ENCODE data around the gene PAFAH1B2. TPM values are rescaled to one million over a fixed set of nuclear protein-coding genes. Genes with fewer than 3 reads are reported as not detected.

The PAFAH1B2 gene, protein sequence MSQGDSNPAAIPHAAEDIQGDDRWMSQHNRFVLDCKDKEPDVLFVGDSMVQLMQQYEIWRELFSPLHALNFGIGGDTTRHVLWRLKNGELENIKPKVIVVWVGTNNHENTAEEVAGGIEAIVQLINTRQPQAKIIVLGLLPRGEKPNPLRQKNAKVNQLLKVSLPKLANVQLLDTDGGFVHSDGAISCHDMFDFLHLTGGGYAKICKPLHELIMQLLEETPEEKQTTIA
- total RNA-seq (10 to 100 TPM; 61.6 to 64.2 TPM), polyA plus RNA-seq (10 to 100 TPM; 16.4 to 23.7 TPM)

DNA sequence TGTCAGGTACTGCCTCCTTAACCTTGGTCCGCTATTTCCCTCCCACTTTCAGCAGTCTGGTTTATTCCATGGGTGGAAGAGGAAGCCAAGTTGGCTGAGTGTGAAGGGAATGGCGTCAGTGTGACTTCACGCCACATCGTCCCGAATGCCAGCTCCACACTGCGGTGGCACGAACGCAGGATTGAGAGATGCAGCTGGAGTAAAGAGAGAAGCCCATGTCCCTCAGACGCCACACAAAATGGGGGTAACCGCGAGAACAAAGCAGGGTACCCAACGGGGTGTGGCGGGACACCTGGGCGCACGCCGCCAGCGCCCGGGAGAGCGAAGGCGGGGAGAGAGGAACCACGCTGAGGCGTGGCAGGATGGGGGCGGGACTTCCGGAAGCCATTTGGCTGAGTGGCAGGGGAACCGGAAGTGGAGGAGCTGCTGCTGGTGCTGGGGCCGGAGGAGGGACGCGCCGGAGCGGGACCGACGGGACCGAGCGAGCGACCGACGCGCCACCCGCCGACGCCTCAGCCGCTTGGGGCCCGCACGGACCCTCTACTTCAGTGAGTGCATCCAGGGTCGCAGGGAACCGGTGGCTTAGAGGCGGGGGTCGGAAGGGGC lies at the start of gene PAFAH1B2:
Gene PAFAH1B2 (plus strand): TSS at position 417 of the 606 bp plus-strand sequence. CDS start 8,161 bp downstream, outside the sequence.
- DNase-seq, result peak; percentile 94 to 95 (median 94)
- H3K27me3 Mint-ChIP-seq, result peaks cover 2 to 6% of the 10 kb centered on the region in 2 donors
- H3K27ac ChIP-seq (ENCODE audit: low read depth, low read length), result peak within 1 kb of the TSS; percentile 70
- H3K4me3 Mint-ChIP-seq, result peak within 1 kb of the TSS; percentile 97 to 100 (median 99)
- ChIA-PET POLR2A (ENCODE audit: partially characterized antibody) (interaction anchor here (1.0 to 5.9 kb wide), 17 partner anchors 10 to 1751 kb away, joined by 3 to 75 read pairs (median 4); partner anchors contain the start of genes BUD13, CEP164, PCSK7 and RNF214), CTCF (ENCODE audit: partially characterized antibody) (interaction anchor here (0.9 to 5.8 kb wide), 6 partner anchors 36 to 412 kb away, joined by 3 to 41 read pairs (median 4); partner anchors contain the start of gene SIDT2)
- no peaks in the 10 kb centered on the region for H3K9me3 ChIP-seq (ENCODE audit: control insufficient read depth in 1 of 2, low read length in 2 of 2)
- no peaks in the 10 kb centered on the region for H3K9me3 Mint-ChIP-seq
- peak within 1 kb of the TSS; percentile 92 to 99 (median 98) for H3K27ac Mint-ChIP-seq
- intact Hi-C loops (cut with micrococcal nuclease), result loop anchor here (1.0 to 5.0 kb wide), 4 partner anchors 34 to 1958 kb away; partner anchors contain the start of genes DPAGT1, PCSK7, RNF214 and SIDT2
- peaks cover 33 to 56% (median 44%) of the 10 kb centered on the region in 4 donors for H3K4me1 Mint-ChIP-seq
- H3K36me3 Mint-ChIP-seq, result peaks cover 10 to 30% of the 10 kb centered on the region in 2 donors
- peaks cover 4% of the 10 kb centered on the region for H3K36me3 ChIP-seq (ENCODE audit: insufficient read depth, low read length)
- peak within 1 kb of the TSS; percentile 68 to 93 for H3K4me3 ChIP-seq (ENCODE audit: low read length in 2 of 2)
- H3K27me3 ChIP-seq (ENCODE audit: insufficient read depth, low read length), result no peaks in the 10 kb centered on the region
- peaks cover 46% of the 10 kb centered on the region for H3K4me1 ChIP-seq (ENCODE audit: insufficient read depth, low read length)

DNA sequence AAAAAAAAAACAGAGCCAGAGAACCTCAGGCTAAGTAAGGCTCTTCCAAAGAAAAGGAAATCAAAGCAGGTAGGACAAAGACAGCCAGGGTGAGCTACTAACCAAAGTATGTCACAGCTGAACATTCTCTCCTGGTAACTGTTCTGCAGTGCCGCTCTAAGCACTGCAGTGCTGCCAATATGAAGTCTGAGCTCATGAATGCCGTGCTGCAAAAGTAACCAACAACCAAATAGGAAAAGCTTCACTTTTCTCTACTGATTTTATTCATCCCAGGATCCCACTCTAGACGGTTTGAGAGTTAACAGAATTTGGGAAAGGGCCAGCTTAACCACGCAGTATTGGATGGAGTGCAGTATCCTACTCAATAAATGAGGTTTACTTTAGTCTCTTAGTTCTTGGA lies 49.3 kb upstream of the PAFAH1B2 start:
- Histone ChIP-seq H3K9me3 (ENCODE audit: control insufficient read depth in 1 of 2, low read length in 2 of 2) (no peaks in the 10 kb centered on the region), H3K36me3 (ENCODE audit: insufficient read depth, low read length) (no peaks in the 10 kb centered on the region), H3K27ac (ENCODE audit: low read depth, low read length) (peak overlapping the region; percentile 98), H3K4me1 (ENCODE audit: insufficient read depth, low read length) (peaks cover 75% of the 10 kb centered on the region), H3K27me3 (ENCODE audit: insufficient read depth, low read length) (no peaks in the 10 kb centered on the region), H3K4me3 (ENCODE audit: low read length in 2 of 2) (peak overlapping the region in 1 of 2 donors; percentile 79)
- Mint-ChIP-seq H3K27ac (peak overlapping the region; percentile 96 to 99 (median 99)), H3K36me3 (peaks cover 11 to 33% of the 10 kb centered on the region in 2 donors), H3K4me1 (peaks cover 57 to 89% (median 71%) of the 10 kb centered on the region in 4 donors), H3K9me3 (peaks cover 0 to 4% (median 0%) of the 10 kb centered on the region in 8 donors), H3K4me3 (peak overlapping the region; percentile 95 to 100 (median 97)), H3K27me3 (peaks cover 0 to 2% of the 10 kb centered on the region in 2 donors)
- POLR2A ChIA-PET (ENCODE audit: partially characterized antibody), result interaction anchor here (0.7 to 2.2 kb wide), 10 partner anchors 15 to 241 kb away, joined by 3 to 17 read pairs (median 4); partner anchors contain the start of genes RNF214 and SIDT2
- CTCF ChIA-PET (ENCODE audit: partially characterized antibody), result interaction anchor here (0.7 to 7.2 kb wide), 8 partner anchors 11 to 304 kb away, joined by 3 to 38 read pairs (median 6); no protein-coding TSS in a partner anchor
- intact Hi-C loops (cut with micrococcal nuclease), result loop anchor here (5.0 kb wide), 4 partner anchors 48 to 322 kb away; partner anchors contain the start of genes BUD13 and PAFAH1B2
- peak in 1 of 5 donors; percentile 25 for DNase-seq

DNA sequence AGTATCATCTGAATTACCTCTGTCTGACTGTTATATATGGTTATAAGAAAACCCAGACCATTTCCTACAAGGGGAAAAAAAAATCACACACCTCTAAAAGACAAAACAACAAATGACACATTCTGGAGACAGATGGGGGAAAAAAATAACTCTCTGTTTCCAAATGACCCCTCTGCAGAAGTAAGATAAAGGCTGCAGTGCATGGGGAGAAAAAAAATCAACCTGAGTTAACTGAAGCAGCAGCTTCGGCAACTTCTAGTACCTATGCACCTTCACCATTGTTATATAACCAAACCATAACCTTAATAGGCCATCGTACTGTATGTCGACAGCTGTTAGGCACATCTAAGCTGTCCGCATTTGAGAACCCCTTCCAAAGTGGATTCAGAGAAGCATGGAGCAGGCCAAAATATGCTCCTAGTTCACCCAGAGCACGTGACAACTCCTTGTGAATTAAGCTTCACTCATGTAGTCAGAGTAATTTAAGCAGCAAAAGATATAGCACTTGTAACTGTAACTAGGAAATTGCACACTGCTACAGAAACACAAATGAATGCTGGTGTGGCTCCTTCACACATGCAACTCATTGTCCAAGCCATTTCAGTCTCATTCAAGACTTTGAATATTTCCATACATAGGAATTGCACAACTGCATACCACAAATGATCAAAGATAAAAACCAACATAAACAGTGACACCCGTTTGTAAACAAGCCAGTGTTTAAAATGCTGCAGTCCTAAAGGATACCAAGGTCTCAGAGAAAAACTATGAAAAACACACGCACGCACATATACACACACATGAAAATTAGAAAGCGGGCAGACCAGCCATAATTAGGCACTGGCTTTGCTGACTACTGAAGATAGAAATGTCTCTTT lies 48.6 kb upstream of the PAFAH1B2 start:
- H3K36me3 Mint-ChIP-seq, result peaks cover 11 to 28% of the 10 kb centered on the region in 2 donors
- H3K4me3 Mint-ChIP-seq, result peak overlapping the region; percentile 95 to 100 (median 97)
- Histone ChIP-seq H3K27ac (ENCODE audit: low read depth, low read length) (peak overlapping the region; percentile 98), H3K4me1 (ENCODE audit: insufficient read depth, low read length) (peaks cover 68% of the 10 kb centered on the region), H3K9me3 (ENCODE audit: control insufficient read depth in 1 of 2, low read length in 2 of 2) (no peaks in the 10 kb centered on the region), H3K27me3 (ENCODE audit: insufficient read depth, low read length) (no peaks in the 10 kb centered on the region), H3K36me3 (ENCODE audit: insufficient read depth, low read length) (no peaks in the 10 kb centered on the region), H3K4me3 (ENCODE audit: low read length in 2 of 2) (peak overlapping the region; percentile 79 to 86)
- peak; percentile 43 to 48 (median 46) for DNase-seq
- POLR2A ChIA-PET (ENCODE audit: partially characterized antibody), result interaction anchor here (0.6 to 3.9 kb wide), 11 partner anchors 16 to 308 kb away, joined by 3 to 37 read pairs (median 4); partner anchors contain the start of gene SIDT2
- H3K9me3 Mint-ChIP-seq, result peaks cover 0 to 4% (median 0%) of the 10 kb centered on the region in 8 donors
- peaks cover 0 to 2% of the 10 kb centered on the region in 2 donors for H3K27me3 Mint-ChIP-seq
- CTCF ChIA-PET (ENCODE audit: partially characterized antibody), result interaction anchor here (0.7 to 7.2 kb wide), 9 partner anchors 10 to 260 kb away, joined by 3 to 38 read pairs (median 5); no protein-coding TSS in a partner anchor
- peak overlapping the region; percentile 96 to 99 (median 99) for H3K27ac Mint-ChIP-seq
- H3K4me1 Mint-ChIP-seq, result peaks cover 52 to 86% (median 67%) of the 10 kb centered on the region in 4 donors
- intact Hi-C loops (cut with micrococcal nuclease), result loop anchor here (2.0 to 5.0 kb wide), 6 partner anchors 13 to 323 kb away; partner anchors contain the start of genes BUD13 and PAFAH1B2

DNA sequence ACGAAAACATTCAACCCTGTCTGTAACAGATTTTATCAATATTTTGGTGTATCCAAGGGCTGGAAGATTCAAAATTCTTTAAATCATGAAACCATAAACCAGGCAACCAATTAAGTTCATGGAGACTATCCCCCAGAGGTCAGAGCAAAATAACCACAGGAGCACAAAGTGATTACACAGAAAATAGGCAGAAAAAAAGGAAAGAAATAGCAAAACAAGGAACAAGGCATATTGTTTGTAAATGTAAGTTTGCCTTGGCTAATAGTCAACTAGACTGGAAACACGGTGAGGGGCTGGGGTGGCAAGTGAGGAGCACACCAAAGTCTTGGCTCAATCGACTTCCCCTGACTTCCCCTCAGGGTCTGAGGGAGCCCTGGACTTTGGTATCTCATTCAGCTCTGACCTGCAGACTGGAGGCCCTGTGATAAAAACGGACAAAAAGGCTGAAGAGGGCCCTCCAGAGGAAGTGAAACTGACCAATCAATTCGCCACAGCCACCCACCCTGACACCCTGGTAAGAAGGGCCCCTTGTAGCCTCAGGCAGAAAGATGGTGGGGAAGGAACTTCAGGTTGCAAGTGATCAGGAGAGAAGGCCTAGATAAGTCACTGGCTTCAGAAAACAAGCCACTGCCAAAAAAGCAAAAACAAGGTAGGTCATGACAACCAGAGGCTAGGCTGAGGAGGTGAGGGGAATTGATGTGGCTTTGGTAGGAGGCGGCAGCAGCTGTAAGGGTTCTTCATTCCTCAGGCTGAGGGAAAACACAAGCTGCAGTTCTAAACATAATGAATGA lies 47.7 kb upstream of the PAFAH1B2 start:
- Histone ChIP-seq H3K9me3 (ENCODE audit: control insufficient read depth in 1 of 2, low read length in 2 of 2) (no peaks in the 10 kb centered on the region), H3K4me3 (ENCODE audit: low read length in 2 of 2) (peak overlapping the region; percentile 79 to 86), H3K27ac (ENCODE audit: low read depth, low read length) (peak overlapping the region; percentile 98), H3K27me3 (ENCODE audit: insufficient read depth, low read length) (no peaks in the 10 kb centered on the region), H3K4me1 (ENCODE audit: insufficient read depth, low read length) (peaks cover 64% of the 10 kb centered on the region), H3K36me3 (ENCODE audit: insufficient read depth, low read length) (no peaks in the 10 kb centered on the region)
- peaks cover 0 to 2% of the 10 kb centered on the region in 2 donors for H3K27me3 Mint-ChIP-seq
- DNase-seq, result peak; percentile 69 to 82 (median 80)
- intact Hi-C loops (cut with micrococcal nuclease), result loop anchor here (2.0 to 5.0 kb wide), 6 partner anchors 14 to 324 kb away; partner anchors contain the start of genes BUD13 and PAFAH1B2
- H3K9me3 Mint-ChIP-seq, result peaks cover 0 to 4% (median 0%) of the 10 kb centered on the region in 8 donors
- peak overlapping the region; percentile 96 to 99 (median 99) for H3K27ac Mint-ChIP-seq
- CTCF ChIA-PET (ENCODE audit: partially characterized antibody), result interaction anchor here (0.7 to 7.2 kb wide), 13 partner anchors 10 to 305 kb away, joined by 3 to 50 read pairs (median 5); partner anchors contain the start of gene APOA5
- POLR2A ChIA-PET (ENCODE audit: partially characterized antibody), result interaction anchor here (0.6 to 3.9 kb wide), 21 partner anchors 9 to 316 kb away, joined by 3 to 92 read pairs (median 5); partner anchors contain the start of genes PAFAH1B2, SIDT2 and ZPR1
- H3K4me3 Mint-ChIP-seq, result peak overlapping the region; percentile 95 to 100 (median 97)
- H3K36me3 Mint-ChIP-seq, result peaks cover 11 to 28% of the 10 kb centered on the region in 2 donors
- H3K4me1 Mint-ChIP-seq, result peaks cover 51 to 87% (median 66%) of the 10 kb centered on the region in 4 donors

DNA sequence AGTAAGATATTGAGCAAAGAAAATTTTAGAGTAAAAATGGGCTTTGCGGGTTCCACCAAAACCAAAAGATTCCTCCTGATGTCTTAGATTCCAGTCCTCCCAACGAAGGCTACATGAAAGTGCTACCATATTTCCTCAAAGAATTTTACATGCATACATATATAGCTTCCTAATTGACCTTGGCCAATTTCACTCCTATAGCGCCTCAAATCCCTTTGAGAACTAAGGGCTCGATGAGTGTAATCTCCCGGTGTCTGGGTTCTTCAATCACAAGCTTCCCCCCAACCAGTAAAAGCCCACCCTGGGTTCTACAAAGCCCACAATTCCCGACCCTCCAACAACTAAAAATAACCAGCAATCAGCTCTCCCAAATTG lies 47.1 kb upstream of the PAFAH1B2 start:
- POLR2A ChIA-PET (ENCODE audit: partially characterized antibody), result interaction anchor here (0.7 to 3.9 kb wide), 21 partner anchors 9 to 317 kb away, joined by 3 to 92 read pairs (median 4); partner anchors contain the start of genes PAFAH1B2, PCSK7, SIDT2 and ZPR1
- CTCF ChIA-PET (ENCODE audit: partially characterized antibody), result interaction anchor here (0.6 to 7.2 kb wide), 14 partner anchors 9 to 306 kb away, joined by 3 to 50 read pairs (median 4); partner anchors contain the start of gene APOA5
- H3K36me3 Mint-ChIP-seq, result peaks cover 10 to 24% of the 10 kb centered on the region in 2 donors
- peaks cover 0 to 2% of the 10 kb centered on the region in 2 donors for H3K27me3 Mint-ChIP-seq
- Histone ChIP-seq H3K4me3 (ENCODE audit: low read length in 2 of 2) (peak overlapping the region; percentile 79 to 86), H3K9me3 (ENCODE audit: control insufficient read depth in 1 of 2, low read length in 2 of 2) (no peaks in the 10 kb centered on the region), H3K36me3 (ENCODE audit: insufficient read depth, low read length) (no peaks in the 10 kb centered on the region), H3K27ac (ENCODE audit: low read depth, low read length) (peak overlapping the region; percentile 98), H3K27me3 (ENCODE audit: insufficient read depth, low read length) (no peaks in the 10 kb centered on the region), H3K4me1 (ENCODE audit: insufficient read depth, low read length) (peaks cover 63% of the 10 kb centered on the region)
- H3K4me1 Mint-ChIP-seq, result peaks cover 46 to 81% (median 61%) of the 10 kb centered on the region in 4 donors
- H3K4me3 Mint-ChIP-seq, result peak overlapping the region; percentile 95 to 100 (median 97)
- DNase-seq, result no peak
- peaks cover 0 to 3% (median 0%) of the 10 kb centered on the region in 8 donors for H3K9me3 Mint-ChIP-seq
- peak overlapping the region; percentile 96 to 99 (median 99) for H3K27ac Mint-ChIP-seq
- intact Hi-C loops (cut with micrococcal nuclease), result loop anchor here (1.0 to 5.0 kb wide), 7 partner anchors 14 to 325 kb away; partner anchors contain the start of genes BUD13 and PAFAH1B2
